ENCODE measurements around the gene ZNF20. TPM values are rescaled to one million over a fixed set of nuclear protein-coding genes. Genes with fewer than 3 reads are reported as not detected.
"Not testable (repeated sequence)": the region's sequence is repeated elsewhere in the genome, so short reads cannot be mapped to it uniquely, and the experiment has no call there.

The ZNF20 gene
- total RNA-seq, 6 donors from 2014 or later = 1.9 to 5.4 (median 4.1) TPM; not detected in 1

DNA sequence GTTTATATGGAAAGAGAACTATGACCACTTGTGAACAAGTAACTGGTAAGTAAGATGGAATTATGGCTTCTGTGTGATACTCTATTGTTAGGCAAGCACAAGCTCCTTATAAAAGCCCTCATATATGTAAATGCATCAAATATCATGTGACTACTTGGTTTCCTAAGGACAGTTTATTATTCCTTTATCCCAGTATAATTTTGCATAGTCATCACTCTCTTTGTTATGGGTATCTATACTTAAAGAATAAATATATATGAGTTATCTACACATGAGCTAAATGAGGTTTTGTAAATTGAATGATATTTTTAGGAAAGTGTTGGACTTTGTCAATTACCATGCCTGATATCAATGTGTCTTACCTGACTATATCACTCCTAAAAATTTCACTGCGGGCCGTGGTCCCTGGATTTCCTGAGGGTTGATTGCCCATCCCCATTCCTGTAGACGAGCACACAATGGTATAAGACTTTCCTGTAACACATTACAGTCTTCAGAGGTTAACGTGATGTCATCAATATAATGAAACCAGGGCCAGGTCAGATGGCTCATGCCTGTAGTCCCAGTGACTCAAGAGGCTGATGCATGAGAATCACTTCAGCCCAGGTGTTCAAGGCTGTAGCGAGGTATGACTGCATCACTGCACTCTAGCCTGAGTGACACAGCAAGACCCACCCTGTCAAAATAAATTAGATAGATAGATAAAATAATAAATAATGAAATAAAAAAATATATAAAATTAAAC, 54.9 kb downstream of the ZNF20 start:
- Histone ChIP-seq H3K27ac (no peak overlapping the region), H3K9me3 (peaks cover 22 to 34% (median 24%) of the 10 kb centered on the region in 4 donors), H3K4me3 (no peak overlapping the region), H3K36me3 (no peaks in the 10 kb centered on the region), H3K4me1 (no peaks in the 10 kb centered on the region), H3K27me3 (no peaks in the 10 kb centered on the region)
- WGBS, 2 donors = 88 to 91% methylated on average over 5 of the region's 5 CpGs
- ATAC-seq (ENCODE audit: low FRiP score in 2 of 2) (no peak), DNase-seq (no peak)
- TF ChIP-seq, protein P1, sequence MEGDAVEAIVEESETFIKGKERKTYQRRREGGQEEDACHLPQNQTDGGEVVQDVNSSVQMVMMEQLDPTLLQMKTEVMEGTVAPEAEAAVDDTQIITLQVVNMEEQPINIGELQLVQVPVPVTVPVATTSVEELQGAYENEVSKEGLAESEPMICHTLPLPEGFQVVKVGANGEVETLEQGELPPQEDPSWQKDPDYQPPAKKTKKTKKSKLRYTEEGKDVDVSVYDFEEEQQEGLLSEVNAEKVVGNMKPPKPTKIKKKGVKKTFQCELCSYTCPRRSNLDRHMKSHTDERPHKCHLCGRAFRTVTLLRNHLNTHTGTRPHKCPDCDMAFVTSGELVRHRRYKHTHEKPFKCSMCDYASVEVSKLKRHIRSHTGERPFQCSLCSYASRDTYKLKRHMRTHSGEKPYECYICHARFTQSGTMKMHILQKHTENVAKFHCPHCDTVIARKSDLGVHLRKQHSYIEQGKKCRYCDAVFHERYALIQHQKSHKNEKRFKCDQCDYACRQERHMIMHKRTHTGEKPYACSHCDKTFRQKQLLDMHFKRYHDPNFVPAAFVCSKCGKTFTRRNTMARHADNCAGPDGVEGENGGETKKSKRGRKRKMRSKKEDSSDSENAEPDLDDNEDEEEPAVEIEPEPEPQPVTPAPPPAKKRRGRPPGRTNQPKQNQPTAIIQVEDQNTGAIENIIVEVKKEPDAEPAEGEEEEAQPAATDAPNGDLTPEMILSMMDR (IDR thresholded peaks at IDR 0.05) = no peak
- TF ChIP-seq POLR2A (IDR thresholded peaks at IDR 0.05) (no peak), EP300 (IDR thresholded peaks at IDR 0.05) (no peak)

DNA sequence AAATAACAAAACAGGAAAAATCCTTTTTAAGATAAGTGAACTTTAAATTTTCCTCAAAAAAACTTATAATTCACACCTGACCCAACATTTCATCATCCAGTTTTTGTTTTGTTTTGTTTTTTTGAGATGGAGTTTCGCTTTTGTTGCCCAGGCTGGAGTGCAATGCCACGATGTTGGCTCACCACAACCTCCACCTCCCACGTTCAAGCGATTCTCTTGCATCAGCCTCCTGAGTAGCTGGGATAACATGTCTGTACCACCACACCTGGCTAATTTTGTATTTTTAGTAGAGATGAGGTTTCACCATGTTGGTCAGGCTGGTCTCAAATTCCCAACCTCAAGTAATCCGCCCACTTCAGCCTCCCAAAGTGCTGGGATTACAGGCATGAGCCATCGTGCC, 56.8 kb downstream of the ZNF20 start:
- not testable (repeated sequence) for H3K27me3 ChIP-seq; ATAC-seq (ENCODE audit: low FRiP score in 2 of 2); H3K4me3 ChIP-seq; DNase-seq; H3K27ac ChIP-seq; H3K4me1 ChIP-seq
- WGBS, 2 donors = 87 to 93% methylated on average over 6 of the region's 6 CpGs
- H3K36me3 ChIP-seq = peaks cover 0 to 14% (median 4%) of the 10 kb centered on the region in 4 donors
- H3K9me3 ChIP-seq = peaks cover 41 to 53% (median 43%) of the 10 kb centered on the region in 4 donors

Small RNA genes lying within 50 kb of the gene (small RNA-seq; reads per million reads assigned to genes)
- gene RF00019 (0 reads per million in 4 donors), gene RNA5SP467 (0 reads per million in 4 donors)

Other genes starting within 250 kb of the ZNF20 start
- gene ZNF700, start 215.2 kb downstream of the ZNF20 start, total RNA-seq = 10 to 100 TPM; 10.5 to 47.1 (median 14.9) TPM
- gene ZNF763, start 175.3 kb downstream of the ZNF20 start, total RNA-seq = 1 to 10 TPM; 2.4 to 9.4 (median 5.9) TPM
- gene ZNF433, start 104.7 kb downstream of the ZNF20 start, total RNA-seq = 10 to 100 TPM in 1 of 6 donors, 1 to 10 TPM in 5; 3.7 to 12.5 (median 6.3) TPM
- under 1 TPM in 3 of 6 donors, not detected in 3; 0.14 to 0.30 (median 0.17) TPM for gene ZNF878, start 87.4 kb downstream of the ZNF20 start, total RNA-seq
- gene ZNF844, start 75.6 kb downstream of the ZNF20 start, total RNA-seq = 10 to 100 TPM in 3 of 6 donors, 1 to 10 TPM in 3; 2.3 to 14.7 (median 9.8) TPM
- gene ZNF625, start 16.4 kb upstream of the ZNF20 start, total RNA-seq = 1 to 10 TPM; 3.0 to 9.8 (median 5.0) TPM
- gene ZNF136, start 22.7 kb upstream of the ZNF20 start, total RNA-seq = 10 to 100 TPM in 2 of 6 donors, 1 to 10 TPM in 4; 5.7 to 15.2 (median 9.2) TPM
- gene ZNF44, start 154.5 kb upstream of the ZNF20 start, total RNA-seq = 10 to 100 TPM; 10.2 to 22.4 (median 16.5) TPM
- gene ZNF563, start 193.3 kb upstream of the ZNF20 start, total RNA-seq = 10 to 100 TPM in 1 of 6 donors, 1 to 10 TPM in 5; 2.0 to 21.0 (median 4.3) TPM
- gene ZNF442, start 225.3 kb upstream of the ZNF20 start, total RNA-seq = 1 to 10 TPM in 5 of 6 donors, under 1 TPM in 1; 0.33 to 6.3 (median 2.1) TPM